HEK293 (cell line): ENCODE results near the gene COBL.

ENCODE experiments used
- CTCF ChIA-PET: fragments of 350-600 bp; formaldehyde crosslinking; extraction: SDS; loops from one replicate; lab custom pipeline; 2021; ENCODE audit warnings: antibody characterized with exemption; lab: Yijun Ruan, JAX
- POLR2A ChIA-PET: fragments of 300-600 bp; formaldehyde crosslinking; extraction: SDS; loops from one replicate; lab custom pipeline; 2020; ENCODE audit warnings: antibody characterized with exemption, inconsistent platforms; lab: Yijun Ruan, JAX
- H3K27ac ChIP-seq: fragments of 200-500 bp; sonication (Bioruptor generic); 2 replicates; pipeline ENCODE4 v1.5.1; 2014; ENCODE audit warnings: low read depth, low read length, control low read depth, inconsistent platforms; ENCODE audit errors: extremely low read depth
- H3K36me3 ChIP-seq, 2 experiments: fragments of 200-500 bp in 1 of 2; sonication (Bioruptor generic) in 1 of 2; 1 replicate in 1 of 2; 2 replicates in 1 of 2; pipeline ENCODE4 v1.5.1; 2014 to 2017; ENCODE audit warnings: inconsistent platforms in 2 of 2, low read length in 2 of 2; ENCODE audit not compliant: control insufficient read depth in 2 of 2, insufficient read depth in 1 of 2
- H3K4me1 ChIP-seq: fragments of 200-500 bp; sonication (Bioruptor generic); 2 replicates; pipeline ENCODE4 v1.5.1; 2014; ENCODE audit warnings: mild to moderate bottlenecking, low read length, inconsistent platforms; ENCODE audit not compliant: control insufficient read depth, insufficient read depth
- H3K4me3 ChIP-seq: 2 replicates; pipeline ENCODE4 v1.5.1; 2011; ENCODE audit warnings: low read depth, mild to moderate bottlenecking, control low read depth, low read length, moderate library complexity
- H3K9me3 ChIP-seq: fragments of 200-500 bp; sonication (Bioruptor generic); 2 replicates; pipeline ENCODE4 v1.5.1; 2014; ENCODE audit warnings: low read depth, low read length, inconsistent platforms; ENCODE audit not compliant: control insufficient read depth, insufficient read depth
- REPIN1 ChIP-seq: fragments of 450-650 bp; formaldehyde crosslinking; IDR thresholded peaks from 2 replicates; pipeline ENCODE4 v1.5.1; 2017; ENCODE audit warnings: missing biosample characterization, missing genetic modification characterization, low read depth
- ZBTB10 ChIP-seq: fragments of 450-650 bp; formaldehyde crosslinking; IDR thresholded peaks from 2 replicates; pipeline ENCODE4 v1.5.1; 2016; ENCODE audit warnings: missing biosample characterization, missing genetic modification characterization
- ZBTB7A ChIP-seq: fragments of 450-650 bp; formaldehyde crosslinking; IDR thresholded peaks from 2 replicates; pipeline ENCODE4 v1.5.1; 2016; ENCODE audit warnings: low read depth, missing biosample characterization, missing genetic modification characterization
- ZNF169 ChIP-seq: fragments of 450-650 bp; formaldehyde crosslinking; IDR thresholded peaks from 2 replicates; pipeline ENCODE4 v1.5.1; 2016; ENCODE audit warnings: missing biosample characterization, missing genetic modification characterization
- ZNF18 ChIP-seq: fragments of 450-650 bp; formaldehyde crosslinking; IDR thresholded peaks from 2 replicates; pipeline ENCODE4 v1.5.1; 2016; ENCODE audit warnings: missing biosample characterization, missing genetic modification characterization
- ZNF274 ChIP-seq, 2 experiments: fragments of 200-500 bp in 1 of 2; fragments of 450-650 bp in 1 of 2; sonication (Bioruptor generic) in 1 of 2; formaldehyde crosslinking in 1 of 2; IDR thresholded peaks; 2 replicates each; pipeline versions ENCODE4 v1.5.1 to v1.6.1; 2014 to 2016; ENCODE audit warnings: borderline replicate concordance in 1 of 2, inconsistent platforms in 1 of 2, low read length in 1 of 2, missing biosample characterization in 1 of 2, missing genetic modification characterization in 1 of 2
- ZNF514 ChIP-seq: fragments of 450-650 bp; formaldehyde crosslinking; IDR thresholded peaks from 2 replicates; pipeline ENCODE4 v1.5.1; 2016; ENCODE audit warnings: missing biosample characterization, missing genetic modification characterization
- ZNF623 ChIP-seq: fragments of 450-650 bp; formaldehyde crosslinking; IDR thresholded peaks from 2 replicates; pipeline ENCODE4 v1.5.1; 2016; ENCODE audit warnings: missing biosample characterization, missing genetic modification characterization
- ZNF624 ChIP-seq: fragments of 450-650 bp; formaldehyde crosslinking; IDR thresholded peaks from 2 replicates; pipeline ENCODE4 v1.5.1; 2017; ENCODE audit warnings: missing biosample characterization, missing genetic modification characterization
- ZNF658 ChIP-seq: fragments of 450-650 bp; formaldehyde crosslinking; IDR thresholded peaks from 2 replicates; pipeline ENCODE4; 2016; ENCODE audit warnings: missing biosample characterization, missing genetic modification characterization
- ZNF701 ChIP-seq: fragments of 450-650 bp; formaldehyde crosslinking; IDR thresholded peaks from 2 replicates; pipeline ENCODE4 v1.5.1; 2016; ENCODE audit warnings: missing biosample characterization, missing genetic modification characterization
- ZNF76 ChIP-seq: fragments of 450-650 bp; formaldehyde crosslinking; IDR thresholded peaks from 2 replicates; pipeline ENCODE4; 2016; ENCODE audit warnings: low read depth, missing biosample characterization, missing genetic modification characterization, borderline replicate concordance
- ZNF785 ChIP-seq: fragments of 450-650 bp; formaldehyde crosslinking; IDR thresholded peaks from 2 replicates; pipeline ENCODE4 v1.5.1; 2016; ENCODE audit warnings: missing biosample characterization, missing genetic modification characterization
- ZNF791 ChIP-seq: fragments of 450-650 bp; formaldehyde crosslinking; IDR thresholded peaks from 2 replicates; pipeline ENCODE4 v1.5.1; 2016; ENCODE audit warnings: missing biosample characterization, missing genetic modification characterization
- ZNF837 ChIP-seq: fragments of 450-650 bp; formaldehyde crosslinking; IDR thresholded peaks from 2 replicates; pipeline ENCODE4 v1.5.1; 2016; ENCODE audit warnings: missing biosample characterization, missing genetic modification characterization
- TF ChIP-seq, protein P1 (sequence below): fragments of 450-650 bp; formaldehyde crosslinking; optimal IDR thresholded peaks from 2 replicates; pipeline ENCODE3; 2016; ENCODE audit warnings: missing biosample characterization, mild to moderate bottlenecking, missing genetic modification characterization
- TF ChIP-seq, protein P2 (sequence below): fragments of 450-650 bp; formaldehyde crosslinking; IDR thresholded peaks from 2 replicates; pipeline ENCODE4 v1.5.1; 2016; ENCODE audit warnings: missing biosample characterization, missing genetic modification characterization

COBL gene

GRCh38 chr7:51230324-51230625 is 86.3 kb downstream of the COBL start (continued):
- TF ChIP-seq, protein P1, sequence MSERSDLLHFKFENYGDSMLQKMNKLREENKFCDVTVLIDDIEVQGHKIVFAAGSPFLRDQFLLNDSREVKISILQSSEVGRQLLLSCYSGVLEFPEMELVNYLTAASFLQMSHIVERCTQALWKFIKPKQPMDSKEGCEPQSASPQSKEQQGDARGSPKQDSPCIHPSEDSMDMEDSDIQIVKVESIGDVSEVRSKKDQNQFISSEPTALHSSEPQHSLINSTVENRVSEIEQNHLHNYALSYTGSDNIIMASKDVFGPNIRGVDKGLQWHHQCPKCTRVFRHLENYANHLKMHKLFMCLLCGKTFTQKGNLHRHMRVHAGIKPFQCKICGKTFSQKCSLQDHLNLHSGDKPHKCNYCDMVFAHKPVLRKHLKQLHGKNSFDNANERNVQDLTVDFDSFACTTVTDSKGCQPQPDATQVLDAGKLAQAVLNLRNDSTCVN (tag by site-specific recombination): no peak
- no peak for TF ChIP-seq ZNF791
- TF ChIP-seq ZBTB10 (tag by site-specific recombination): no peak
- no peak for TF ChIP-seq ZBTB7A (tag by site-specific recombination)
- TF ChIP-seq ZNF624 (tag by site-specific recombination): no peak
- no peak for TF ChIP-seq ZNF837 (tag by site-specific recombination)
- TF ChIP-seq ZNF169 (tag by site-specific recombination): no peak
- no peak for TF ChIP-seq ZNF785 (tag by site-specific recombination)
- TF ChIP-seq ZNF658: no peak

GRCh38 chr7:51229620-51230323 is 86.8 kb downstream of the COBL start:
- no peak overlapping the region for H3K4me3 ChIP-seq
- H3K36me3 ChIP-seq: no peaks in the 10 kb centered on the region
- POLR2A ChIA-PET: no interaction called here
- TF ChIP-seq ZNF514: no peak
- TF ChIP-seq REPIN1 (tag by site-specific recombination): no peak
- TF ChIP-seq, protein P2, sequence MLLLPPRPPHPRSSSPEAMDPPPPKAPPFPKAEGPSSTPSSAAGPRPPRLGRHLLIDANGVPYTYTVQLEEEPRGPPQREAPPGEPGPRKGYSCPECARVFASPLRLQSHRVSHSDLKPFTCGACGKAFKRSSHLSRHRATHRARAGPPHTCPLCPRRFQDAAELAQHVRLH: no peak
- TF ChIP-seq ZNF76 (tag by site-specific recombination): no peak
- TF ChIP-seq, all 188 proteins: peak for 0
- no peaks in the 10 kb centered on the region for H3K9me3 ChIP-seq
- CTCF ChIA-PET: interaction anchor here (0.7 to 2.0 kb wide), 4 partner anchors 69 to 140 kb away, joined by 3 to 11 read pairs (median 8); no protein-coding TSS in a partner anchor
- no peak overlapping the region for H3K27ac ChIP-seq
- H3K4me1 ChIP-seq: peaks cover 5% of the 10 kb centered on the region; the same call in 1 of the 2 replicates

DNA sequence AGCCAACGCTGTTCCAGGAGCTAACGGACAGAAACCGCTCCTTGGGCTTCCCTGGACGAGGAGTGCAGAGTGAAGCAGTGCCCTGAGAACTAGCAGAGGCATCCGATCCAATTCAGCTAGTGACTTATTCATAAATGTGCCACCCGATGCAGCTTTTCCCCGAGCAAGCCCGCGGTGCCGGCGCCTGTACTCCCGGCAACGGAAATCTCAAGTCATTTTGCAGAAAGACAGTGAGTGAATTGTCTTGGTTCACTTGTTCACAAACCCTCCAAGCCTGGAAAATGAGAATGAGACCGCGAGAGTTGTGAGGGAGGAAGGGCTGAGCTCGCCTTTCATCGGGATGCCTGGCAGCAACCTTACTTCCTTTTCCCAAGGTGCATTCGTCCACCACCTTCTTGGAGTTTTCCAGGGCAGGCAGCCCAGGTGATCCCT is 87.5 kb downstream of the COBL start:
- TF ChIP-seq ZNF274 (IDR thresholded peaks at IDR 0.05; ENCODE audit: low read length) (no peak), ZNF274 (tag by site-specific recombination; IDR thresholded peaks at IDR 0.05; ENCODE audit: borderline replicate concordance) (no peak), ZNF701 (no peak), ZNF623 (no peak), ZNF18 (tag by site-specific recombination) (no peak)
- H3K27ac ChIP-seq: no peak overlapping the region; the same call in 1 of the 2 replicates
- H3K36me3 ChIP-seq: no peaks in the 10 kb centered on the region
- peaks cover 3% of the 10 kb centered on the region; the same call in 1 of the 2 replicates for H3K4me1 ChIP-seq
- CTCF ChIA-PET: interaction anchor here (0.6 to 2.0 kb wide), 5 partner anchors 65 to 140 kb away, joined by 3 to 11 read pairs (median 5); no protein-coding TSS in a partner anchor
- POLR2A ChIA-PET: no interaction called here
- H3K4me3 ChIP-seq: no peak overlapping the region
- H3K9me3 ChIP-seq: no peaks in the 10 kb centered on the region
